Ishikawa (cell line): ENCODE results near the gene TMEM37.

Experiments
- CEBPB ChIP-seq: IDR thresholded peaks from 2 replicates; pipeline ENCODE4 v1.6.1; 2012
- CREB1 ChIP-seq: IDR thresholded peaks from 2 replicates; pipeline ENCODE4 v1.6.1; 2012; ENCODE audit warnings: low read depth
- EGR1 ChIP-seq: IDR thresholded peaks from 2 replicates; pipeline ENCODE4 v1.6.1; 2012
- EP300 ChIP-seq: IDR thresholded peaks from 2 replicates; pipeline ENCODE4 v1.6.1; 2012; ENCODE audit warnings: borderline replicate concordance
- FOXM1 ChIP-seq: IDR thresholded peaks from 2 replicates; pipeline ENCODE4 v1.6.1; 2012; ENCODE audit warnings: low read depth, borderline replicate concordance
- MAX ChIP-seq: IDR thresholded peaks from 2 replicates; pipeline ENCODE4 v1.6.1; 2012
- NFIC ChIP-seq: IDR thresholded peaks from 2 replicates; pipeline ENCODE4 v1.6.1; 2012
- RAD21 ChIP-seq: IDR thresholded peaks from 2 replicates; pipeline ENCODE4 v1.6.1; 2012; ENCODE audit warnings: low read depth
- REST ChIP-seq: IDR thresholded peaks from 2 replicates; pipeline ENCODE4 v1.6.1; 2012; ENCODE audit warnings: low read depth, mild to moderate bottlenecking
- TAF1 ChIP-seq: IDR thresholded peaks from 2 replicates; pipeline ENCODE4 v1.6.1; 2012; ENCODE audit warnings: low read depth, mild to moderate bottlenecking
- TCF12 ChIP-seq: IDR thresholded peaks from 2 replicates; pipeline ENCODE4 v1.6.1; 2012; ENCODE audit warnings: low read depth
- TEAD4 ChIP-seq: IDR thresholded peaks from 2 replicates; pipeline ENCODE4 v1.6.1; 2012
- USF1 ChIP-seq: IDR thresholded peaks from 2 replicates; pipeline ENCODE4 v1.6.1; 2012
- YY1 ChIP-seq: IDR thresholded peaks from 2 replicates; pipeline ENCODE4 v1.6.1; 2012; ENCODE audit warnings: low read depth
- ZBTB7A ChIP-seq: IDR thresholded peaks from 2 replicates; pipeline ENCODE4 v1.6.1; 2012; ENCODE audit warnings: low read depth

TMEM37 gene

GRCh38 chr2:119466373-119466772, 34.7 kb downstream of the TMEM37 start:
- no peak for TF ChIP-seq YY1
- peak; percentile 63; the same call in 1 of the 2 replicates for TF ChIP-seq CEBPB
- TF ChIP-seq CREB1 = no peak
- TF ChIP-seq EGR1 = no peak
- TF ChIP-seq USF1 = no peak
- TF ChIP-seq RAD21 = no peak

GRCh38 chr2:119468154-119468955, 36.7 kb downstream of the TMEM37 start:
- TF ChIP-seq TAF1 (no peak), FOXM1 (no peak), NFIC (no peak), TEAD4 (no peak), USF1 (no peak)

GRCh38 chr2:119469131-119469530, 37.5 kb downstream of the TMEM37 start:
- TF ChIP-seq NFIC (no peak), TEAD4 (no peak), MAX (no peak), YY1 (no peak), TAF1 (no peak), ZBTB7A (no peak), TCF12 (no peak), USF1 (no peak), REST (no peak), CREB1 (no peak), EP300 (no peak), RAD21 (no peak), FOXM1 (no peak), CEBPB (no peak), EGR1 (no peak)

- TF ChIP-seq NFIC (0 out of 2 replicates have a peak, but pooled peaks have one; percentile 13), EP300 (no peak), EGR1 (no peak), YY1 (no peak), USF1 (no peak)
Observed at GRCh38 chr2:119469661-119470297, 38.1 kb downstream of the TMEM37 start.

GRCh38 chr2:119472749-119473148, 41.1 kb downstream of the TMEM37 start:
- TF ChIP-seq TAF1 = no peak
- no peak for TF ChIP-seq EP300
- no peak for TF ChIP-seq TEAD4
- no peak for TF ChIP-seq NFIC
- no peak for TF ChIP-seq YY1
- TF ChIP-seq RAD21 = no peak
- no peak for TF ChIP-seq USF1
- no peak for TF ChIP-seq TCF12
- no peak for TF ChIP-seq MAX
- TF ChIP-seq EGR1 = no peak
- no peak for TF ChIP-seq ZBTB7A
- TF ChIP-seq CREB1 = no peak

- no peak for TF ChIP-seq REST
- TF ChIP-seq FOXM1 = no peak
- no peak for TF ChIP-seq YY1
- TF ChIP-seq EGR1 = no peak
- TF ChIP-seq CREB1 = no peak
- TF ChIP-seq TEAD4 = no peak
- TF ChIP-seq NFIC = no peak
- no peak for TF ChIP-seq CEBPB
- TF ChIP-seq RAD21 = no peak
- TF ChIP-seq ZBTB7A = no peak
- no peak for TF ChIP-seq TAF1
- TF ChIP-seq USF1 = no peak
- no peak for TF ChIP-seq EP300
- no peak for TF ChIP-seq MAX
- no peak for TF ChIP-seq TCF12
Observed at GRCh38 chr2:119473621-119474370, 42.1 kb downstream of the TMEM37 start.
